NCI-H2196 (cell line): ENCODE measurements around the gene CDC25A.
A peak's percentile ranks its signal among the peaks of the same experiment; 100 is the strongest.

Experiments used
- DNase-seq: peaks from one replicate; lab custom pipeline; 2025; ENCODE audit not compliant: unreplicated experiment; lab: John Stamatoyannopoulos, UW

Gene CDC25A

DNA sequence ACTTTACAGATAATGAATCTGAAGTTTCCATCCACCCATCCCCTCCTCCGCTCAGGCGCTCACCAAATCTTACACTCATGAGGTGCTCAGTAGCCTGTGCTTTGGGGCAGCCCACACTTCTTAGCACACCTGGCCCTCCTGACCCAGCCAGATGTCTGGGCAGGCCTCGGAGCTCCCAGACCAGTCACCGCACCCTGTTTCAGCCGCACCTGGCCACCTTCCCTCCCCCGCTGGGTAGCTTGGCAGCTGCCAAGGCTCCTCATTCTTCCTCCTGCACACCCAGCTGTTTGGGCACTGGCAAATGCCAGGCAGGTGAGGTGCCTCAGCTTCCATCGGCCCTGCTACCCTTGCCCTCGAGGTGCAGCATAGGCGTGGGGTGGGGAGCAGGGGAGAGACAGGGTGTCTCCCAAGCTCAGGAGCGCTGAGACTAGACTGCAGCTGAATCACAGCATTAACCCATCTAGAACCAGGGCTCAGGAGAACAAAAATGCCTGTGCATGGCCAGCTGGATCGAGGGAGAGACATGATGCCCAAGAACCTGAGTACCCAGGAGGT lies 45.8 kb downstream of the CDC25A start:
- peak; percentile 40 for DNase-seq

GRCh38 chr3:48141604-48142137 lies 46.5 kb downstream of the CDC25A start:
- DNase-seq, result no peak

DNA sequence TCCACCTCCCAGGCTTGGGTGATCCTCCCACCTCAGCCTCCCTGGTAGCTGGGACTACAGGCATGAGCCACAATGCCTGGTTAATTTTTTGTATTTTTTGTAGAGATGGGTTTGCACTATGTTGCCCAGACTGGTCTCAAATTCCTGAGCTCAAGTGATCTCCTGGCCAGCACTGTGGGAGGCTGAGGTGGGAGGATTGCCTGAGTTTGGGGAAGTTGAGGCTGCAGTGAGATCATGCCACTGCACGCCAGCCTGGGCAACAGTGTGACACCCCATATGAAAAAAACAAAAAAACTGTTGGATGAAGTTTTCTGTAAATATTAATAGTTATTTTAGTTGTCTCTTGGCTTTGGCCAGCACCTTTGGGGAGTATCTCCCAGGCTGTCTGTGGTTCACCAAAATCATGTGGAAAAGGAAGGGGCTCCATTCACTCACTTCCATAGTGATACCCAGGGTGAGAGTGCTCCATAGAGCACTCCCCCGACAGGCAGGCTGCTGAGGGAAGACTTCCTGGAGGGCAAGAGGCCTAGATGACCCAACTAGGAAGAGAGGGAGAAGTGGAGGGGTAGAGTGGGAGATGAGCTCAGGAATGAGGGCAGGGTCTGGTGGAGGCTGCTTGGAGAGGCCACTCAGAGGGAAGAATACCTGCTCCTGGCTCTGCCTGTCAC lies 47.1 kb downstream of the CDC25A start:
- DNase-seq, result no peak

DNA sequence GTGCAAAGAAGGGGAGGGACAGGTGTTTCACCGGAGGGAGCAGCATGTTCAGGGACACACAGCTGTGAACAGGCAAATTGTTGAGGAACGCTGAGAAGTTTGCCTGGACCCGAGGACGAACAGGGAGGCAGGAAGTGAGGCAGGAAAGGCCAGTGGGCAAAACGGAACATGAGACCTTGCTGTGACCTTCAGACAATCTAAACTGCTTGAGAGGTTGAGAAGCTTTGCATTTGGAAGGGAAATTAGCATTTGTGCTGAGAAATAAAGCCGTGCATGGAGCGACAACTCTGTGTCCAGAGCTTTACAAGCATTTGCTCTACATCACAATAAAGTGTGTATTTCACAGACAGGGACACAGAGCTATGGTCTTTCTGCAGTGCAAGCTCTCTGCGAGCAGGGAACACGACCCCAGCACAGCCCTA lies 47.9 kb downstream of the CDC25A start:
- DNase-seq, result no peak

GRCh38 chr3:48137425-48137999 lies 50.7 kb downstream of the CDC25A start:
- no peak for DNase-seq

GRCh38 chr3:48135552-48136495 lies 52.4 kb downstream of the CDC25A start:
- no peak for DNase-seq

- no peak for DNase-seq
These were observed 57.8 kb downstream of the CDC25A start for GRCh38 chr3:48130321-48130904.

DNA sequence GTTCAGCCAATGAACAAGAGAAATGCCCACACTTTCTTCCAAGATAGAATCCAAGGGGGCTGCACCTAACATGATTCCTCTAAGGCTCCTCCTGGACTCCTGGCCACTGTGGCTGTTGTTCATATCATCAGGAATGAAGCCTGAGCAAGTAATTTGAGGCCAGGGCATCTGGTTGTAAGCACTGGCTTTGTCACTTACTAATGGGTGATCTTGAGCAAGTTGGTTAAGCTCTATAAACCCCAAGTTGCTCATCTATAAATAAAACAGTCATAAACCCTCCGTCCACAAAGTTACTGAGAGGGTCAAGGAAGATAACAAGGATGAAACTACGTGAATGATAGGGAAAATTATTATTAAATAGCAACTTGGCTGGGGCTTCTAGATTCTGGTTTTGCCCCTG lies 58.3 kb downstream of the CDC25A start:
- DNase-seq, result no peak

GRCh38 chr3:48128774-48129173 lies 59.4 kb downstream of the CDC25A start:
- no peak for DNase-seq

DNA sequence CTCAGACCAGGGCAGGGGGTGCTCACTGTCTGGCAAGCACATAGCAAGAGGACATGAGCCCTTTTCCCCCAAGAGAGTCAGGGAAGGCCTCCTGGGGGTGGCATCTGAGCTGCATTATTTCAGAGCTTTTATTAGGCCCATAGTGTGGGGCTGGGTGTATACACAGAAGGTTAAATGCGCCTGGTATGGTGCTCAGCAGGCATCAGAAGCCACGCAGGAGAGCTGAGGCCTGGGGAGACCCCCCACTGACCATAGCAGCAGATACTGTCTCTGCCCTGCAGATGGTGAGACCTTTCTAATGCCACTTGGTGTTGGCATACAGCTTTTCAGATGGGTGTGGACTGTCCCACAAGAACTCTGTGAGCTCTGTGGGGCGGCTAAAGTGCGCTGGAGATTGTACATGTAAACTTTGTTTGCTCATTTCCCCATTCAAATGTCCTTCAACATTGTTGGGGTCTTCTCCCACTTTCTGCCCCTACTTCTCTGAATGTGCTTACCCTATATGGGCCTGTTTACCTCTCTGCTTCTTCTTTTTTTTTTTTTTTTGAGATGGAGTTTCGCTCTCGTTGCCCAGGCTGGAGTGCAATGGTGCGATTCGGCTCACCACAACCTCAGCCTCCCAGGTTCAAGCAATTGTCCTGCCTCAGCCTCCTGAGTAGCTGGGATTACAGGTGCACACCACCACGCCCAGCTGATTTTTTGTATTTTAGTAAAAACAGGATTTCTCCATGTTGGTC lies 62.2 kb downstream of the CDC25A start:
- no peak for DNase-seq

GRCh38 chr3:48125013-48125705 lies 63.1 kb downstream of the CDC25A start:
- DNase-seq, result no peak

GRCh38 chr3:48123346-48123745 lies 64.9 kb downstream of the CDC25A start:
- DNase-seq, result no peak

GRCh38 chr3:48122504-48122903 lies 65.7 kb downstream of the CDC25A start:
- DNase-seq, result no peak

DNA sequence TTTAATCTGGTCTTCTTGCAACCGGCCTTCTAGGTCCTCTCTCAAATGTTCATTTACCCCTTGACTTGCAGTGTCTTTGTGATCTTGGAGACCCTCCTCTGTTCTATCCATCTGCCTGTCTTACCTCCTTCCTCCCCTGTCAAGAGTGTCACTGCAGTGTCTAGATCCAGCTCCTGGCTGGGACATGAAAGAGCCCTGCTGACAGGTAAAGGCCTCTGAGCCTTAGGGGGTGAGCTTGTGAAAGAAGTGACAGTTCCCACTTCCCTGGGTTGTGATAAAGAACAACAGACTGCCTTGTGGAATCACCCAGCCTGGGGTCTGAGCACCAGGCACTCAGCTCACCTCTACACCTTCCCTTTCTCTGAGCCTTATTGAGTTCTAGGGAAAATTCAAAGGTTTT lies 68.0 kb downstream of the CDC25A start:
- DNase-seq, result no peak

- no peak for DNase-seq
These were observed 68.6 kb downstream of the CDC25A start for GRCh38 chr3:48119505-48120193.

DNA sequence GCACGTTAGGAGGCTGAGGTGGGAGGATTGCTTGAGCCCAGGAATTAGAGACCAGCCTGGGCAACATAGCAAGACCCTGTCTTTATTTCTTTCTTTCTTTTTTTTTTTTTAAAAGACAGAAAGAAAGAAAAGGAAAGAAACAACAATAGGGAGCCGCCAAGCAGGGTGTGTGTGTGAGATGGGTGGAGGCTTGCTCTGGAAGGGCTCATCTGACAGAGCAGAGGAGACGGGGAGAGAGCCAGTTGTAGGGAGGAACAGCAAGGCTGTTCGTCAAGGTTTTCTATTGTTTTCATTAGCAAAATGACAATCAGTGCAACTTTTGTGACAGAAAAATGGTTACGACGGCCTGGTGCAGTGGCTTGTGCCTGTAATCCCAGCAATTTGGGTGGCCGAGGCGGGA lies 69.3 kb downstream of the CDC25A start:
- DNase-seq, result no peak

GRCh38 chr3:48118322-48118721 lies 69.9 kb downstream of the CDC25A start:
- no peak for DNase-seq

- DNase-seq, result no peak
These were observed 75.4 kb downstream of the CDC25A start for GRCh38 chr3:48112813-48113212.
